Measurements from ENCODE around the gene COX8A.

- TF ChIP-seq CTCF (IDR thresholded peaks at IDR 0.05; ENCODE audit: insufficient read depth, low read length), result no peak
- no peak for TF ChIP-seq POLR2AphosphoS5 (IDR thresholded peaks at IDR 0.05; ENCODE audit: low read depth)
- TF ChIP-seq REST (IDR thresholded peaks at IDR 0.05; ENCODE audit: insufficient replicate concordance, low read depth), result no peak
- TF ChIP-seq GABPA (IDR thresholded peaks at IDR 0.05; ENCODE audit: low read depth), result no peak
Measured at GRCh38 chr11:64019106-64020037, 45.0 kb downstream of the COX8A start.

All from HL-60 (cell line).